ENCODE measurements around the gene PRAC2.

Gene PRAC2

DNA sequence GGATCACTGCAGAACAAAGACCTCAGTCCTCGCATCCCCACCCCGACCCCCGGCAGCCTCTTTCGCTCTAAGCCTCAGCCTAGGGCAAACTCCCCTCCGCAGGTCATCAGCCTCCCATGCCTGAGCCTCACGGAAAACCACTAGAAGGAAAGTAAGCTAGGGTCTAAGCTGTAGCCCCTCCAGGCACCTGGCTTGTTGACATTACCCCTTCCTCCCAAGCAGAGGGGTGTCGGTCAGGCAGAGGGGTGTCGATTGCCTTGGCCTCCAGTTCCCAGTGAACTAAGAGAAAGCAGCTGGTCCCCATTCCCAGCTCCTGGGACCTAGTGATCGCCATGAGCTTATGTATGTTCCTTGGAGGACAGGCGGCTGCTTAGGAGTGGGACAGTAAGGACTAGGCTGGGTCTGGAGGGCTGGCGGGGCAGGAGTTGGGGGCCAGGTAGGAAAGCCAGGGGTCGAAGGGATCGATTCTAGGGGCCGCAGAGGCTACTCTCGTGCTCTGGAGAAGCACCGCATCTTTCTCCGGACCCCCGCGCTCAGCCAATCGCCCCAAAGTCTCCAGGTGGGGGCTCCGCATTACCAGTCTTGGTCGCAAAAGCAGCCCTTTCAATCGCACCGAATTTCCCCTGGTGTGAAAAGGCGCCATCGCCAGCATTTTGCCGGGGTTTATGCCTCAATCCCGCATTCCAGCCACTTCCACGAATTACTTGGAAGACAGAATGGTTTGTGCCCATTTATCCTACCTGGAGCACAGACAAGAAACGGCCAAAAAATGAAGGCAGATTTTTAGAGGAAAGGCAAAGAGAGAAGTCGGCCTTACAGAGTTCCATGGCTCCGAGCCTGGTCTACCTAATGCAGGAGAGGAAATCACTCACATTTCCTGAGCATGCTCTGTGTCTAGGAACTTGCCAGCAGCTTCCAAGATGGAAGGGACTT, 26.9 kb downstream of the PRAC2 start:
- Histone ChIP-seq H4K20me1 (ENCODE audit: control insufficient read depth, insufficient read depth, low read depth, low read length) (no peaks in the 10 kb centered on the region), H3K4me1 (ENCODE audit: control insufficient read depth, low read length) (no peaks in the 10 kb centered on the region), H3K36me3 (ENCODE audit: control insufficient read depth, low read length) (no peaks in the 10 kb centered on the region), H3K9me3 (ENCODE audit: control insufficient read depth, insufficient read depth, low read length) (no peaks in the 10 kb centered on the region), H3K79me2 (ENCODE audit: control insufficient read depth, low read length) (no peaks in the 10 kb centered on the region), H3K4me3 (ENCODE audit: low read length) (no peak overlapping the region), H3K27me3 (ENCODE audit: control insufficient read depth, low read length) (peaks cover 79% of the 10 kb centered on the region), H3K27ac (ENCODE audit: low read depth, low read length) (no peak overlapping the region), H3K9me2 (replicated peaks; ENCODE audit: control insufficient read depth, low read length) (no peaks in the 10 kb centered on the region), H3K4me2 (ENCODE audit: low read length) (no peak overlapping the region), H3F3A (ENCODE audit: control insufficient read depth, insufficient read depth) (no peaks in the 10 kb centered on the region)
- TF ChIP-seq CTCF (IDR thresholded peaks at IDR 0.05; ENCODE audit: low read depth, low read length, poor library complexity, severe bottlenecking) (no peak), EZH2phosphoT487 (IDR thresholded peaks at IDR 0.05; ENCODE audit: borderline replicate concordance, low read length) (no peak)

GRCh38 chr17:48751172-48751571, 28.2 kb downstream of the PRAC2 start:
- peaks cover 71% of the 10 kb centered on the region for H3K27me3 ChIP-seq (ENCODE audit: control insufficient read depth, low read length)
- H3K4me1 ChIP-seq (ENCODE audit: control insufficient read depth, low read length), result no peaks in the 10 kb centered on the region
- H3K4me2 ChIP-seq (ENCODE audit: low read length), result no peak overlapping the region
- H3K4me3 ChIP-seq (ENCODE audit: low read length), result no peak overlapping the region
- H3K36me3 ChIP-seq (ENCODE audit: control insufficient read depth, low read length), result no peaks in the 10 kb centered on the region
- no peaks in the 10 kb centered on the region for H4K20me1 ChIP-seq (ENCODE audit: control insufficient read depth, insufficient read depth, low read depth, low read length)
- TF ChIP-seq EZH2phosphoT487 (IDR thresholded peaks at IDR 0.05; ENCODE audit: borderline replicate concordance, low read length) (no peak), CTCF (IDR thresholded peaks at IDR 0.05; ENCODE audit: low read depth, low read length, poor library complexity, severe bottlenecking) (no peak)
- no peaks in the 10 kb centered on the region for H3K9me3 ChIP-seq (ENCODE audit: control insufficient read depth, insufficient read depth, low read length)
- H3K9me2 ChIP-seq (replicated peaks; ENCODE audit: control insufficient read depth, low read length), result no peaks in the 10 kb centered on the region
- no peaks in the 10 kb centered on the region for H3F3A ChIP-seq (ENCODE audit: control insufficient read depth, insufficient read depth)
- H3K27ac ChIP-seq (ENCODE audit: low read depth, low read length), result no peak overlapping the region
- no peaks in the 10 kb centered on the region for H3K79me2 ChIP-seq (ENCODE audit: control insufficient read depth, low read length)

GRCh38 chr17:48751733-48752398, 28.9 kb downstream of the PRAC2 start:
- Histone ChIP-seq H3K4me1 (ENCODE audit: control insufficient read depth, low read length) (no peaks in the 10 kb centered on the region), H3K4me3 (ENCODE audit: low read length) (no peak overlapping the region), H3K27ac (ENCODE audit: low read depth, low read length) (no peak overlapping the region), H3K9me3 (ENCODE audit: control insufficient read depth, insufficient read depth, low read length) (no peaks in the 10 kb centered on the region), H4K20me1 (ENCODE audit: control insufficient read depth, insufficient read depth, low read depth, low read length) (no peaks in the 10 kb centered on the region), H3K9me2 (replicated peaks; ENCODE audit: control insufficient read depth, low read length) (no peaks in the 10 kb centered on the region), H3K36me3 (ENCODE audit: control insufficient read depth, low read length) (no peaks in the 10 kb centered on the region), H3F3A (ENCODE audit: control insufficient read depth, insufficient read depth) (no peaks in the 10 kb centered on the region), H3K79me2 (ENCODE audit: control insufficient read depth, low read length) (no peaks in the 10 kb centered on the region), H3K4me2 (ENCODE audit: low read length) (no peak overlapping the region), H3K27me3 (ENCODE audit: control insufficient read depth, low read length) (peaks cover 67% of the 10 kb centered on the region)
- TF ChIP-seq EZH2phosphoT487 (IDR thresholded peaks at IDR 0.05; ENCODE audit: borderline replicate concordance, low read length) (no peak), CTCF (IDR thresholded peaks at IDR 0.05; ENCODE audit: low read depth, low read length, poor library complexity, severe bottlenecking) (no peak)

All from DOHH2 (cell line).